ENCODE results near the gene THBS2. TPM values are rescaled to one million over a fixed set of nuclear protein-coding genes. Genes with fewer than 3 reads are reported as not detected.
A peak's percentile ranks its signal among the peaks of the same experiment; 100 is the strongest.

THBS2 gene
- total and polyA plus RNA-seq, 2 of the 4 experiments (the other 2 are of a cell fraction), result 97.3 to 113 TPM

GRCh38 chr6:169291148-169291547 lies 37.5 kb upstream of the THBS2 start:
- ChIA-PET POLR2A (ENCODE audit: unreplicated experiment) (no interaction called here), CTCF (no interaction called here)

More at GRCh38 chr6:169291148-169291547, 37.5 kb upstream of the THBS2 start:
- 95% methylated on average over 7 of the region's 9 CpGs; no CpG with 5 or more reads in 1 of the 2 experiments for WGBS, 2 experiments (ENCODE audit: extremely low coverage in 2 of 2, insufficient read length in 1 of 2)
- H3K27me3 ChIP-seq (ENCODE audit: control insufficient read depth, insufficient read depth, low read length), result no peaks in the 10 kb centered on the region
- no peak overlapping the region for H3K23ac ChIP-seq (ENCODE audit: low read depth, low read length)
- TF ChIP-seq MXI1 (IDR thresholded peaks at IDR 0.05; ENCODE audit: borderline replicate concordance, low read depth, low read length) (no peak), RFX5 (IDR thresholded peaks at IDR 0.05; ENCODE audit: low read depth, low read length) (no peak), CTCF (conservative IDR thresholded peaks at IDR 0.05; ENCODE audit: low read depth, low read length) (no peak), FOS (IDR thresholded peaks at IDR 0.05; ENCODE audit: low read depth, low read length) (no peak), CHD1 (IDR thresholded peaks at IDR 0.05; ENCODE audit: low read depth, low read length) (no peak), NFE2L2 (IDR thresholded peaks at IDR 0.05; ENCODE audit: low read depth, low read length) (no peak), POLR2A (IDR thresholded peaks at IDR 0.05; ENCODE audit: low read depth, low read length) (no peak), MAFK (IDR thresholded peaks at IDR 0.05; ENCODE audit: low read depth, low read length) (no peak), RCOR1 (IDR thresholded peaks at IDR 0.05; ENCODE audit: insufficient replicate concordance, low read length) (no peak), BHLHE40 (IDR thresholded peaks at IDR 0.05; ENCODE audit: low read depth, low read length) (no peak), SMC3 (IDR thresholded peaks at IDR 0.05; ENCODE audit: low read depth, low read length) (no peak), MAZ (IDR thresholded peaks at IDR 0.05; ENCODE audit: borderline replicate concordance, low read depth, low read length) (no peak), CEBPB (IDR thresholded peaks at IDR 0.05; ENCODE audit: low read depth, low read length) (no peak)
- H2BK5ac ChIP-seq (ENCODE audit: low read depth, low read length, poor library complexity, severe bottlenecking), result peak overlapping the region; percentile 82
- H3K4me2 ChIP-seq (ENCODE audit: low read depth, low read length), result no peak overlapping the region
- no peaks in the 10 kb centered on the region; the same call in none of the 2 replicates for H3K9me1 ChIP-seq (ENCODE audit: insufficient read depth, low read length)
- no peak overlapping the region for H3K4me3 ChIP-seq (ENCODE audit: insufficient read depth, low read depth, low read length)
- H2AFZ ChIP-seq (replicated peaks; ENCODE audit: low read length, poor library complexity), result peak overlapping the region; percentile 19
- peak overlapping the region; percentile 79 for H2AK5ac ChIP-seq (ENCODE audit: low read depth, low read length)
- peak overlapping the region; percentile 80; the same call in 1 of the 2 replicates for H2BK20ac ChIP-seq (ENCODE audit: low read depth, low read length)
- no peak overlapping the region for H2AK9ac ChIP-seq (replicated peaks; ENCODE audit: low read depth, low read length, poor library complexity)
- H3K9me3 ChIP-seq (ENCODE audit: control insufficient read depth, insufficient read depth, low read length), result no peaks in the 10 kb centered on the region
- H3K36me3 ChIP-seq (ENCODE audit: control insufficient read depth, insufficient read depth, low read length), result no peaks in the 10 kb centered on the region
- H4K91ac ChIP-seq (ENCODE audit: insufficient read depth, low read depth, low read length), result 0 out of 2 replicates have a peak overlapping the region, but pooled peaks have one; percentile 88
- ATAC-seq (ENCODE audit: low read depth) (no peak), DNase-seq (no peak)
- in situ Hi-C loops (cut with MboI; ENCODE audit: low sequenced_read_pairs) (no loop called here), intact Hi-C loops (cut with micrococcal nuclease) (loop anchor here (5.0 kb wide), 1 partner anchor 334 kb away; no protein-coding TSS in a partner anchor), dilution Hi-C loops (cut with HindIII; ENCODE audit: low sequenced_read_pairs, unreplicated experiment) (no loop called here)
- BruUV-seq (replicated peaks), result no TSS peak
- H3K27ac ChIP-seq (ENCODE audit: insufficient read depth, low read length), result no peak overlapping the region
- peak overlapping the region in 1 of 2 experiments; percentile 66; a peak in 1 of 4 replicates for H4K8ac ChIP-seq (ENCODE audit: low read depth in 2 of 2, low read length in 2 of 2)
- H3K9ac ChIP-seq (ENCODE audit: low read depth, low read length), result no peak overlapping the region
- H2BK15ac ChIP-seq (ENCODE audit: low read depth, low read length), result peak overlapping the region; percentile 10; the same call in 2 of the 3 replicates
- 0 out of 2 replicates have a peak overlapping the region, but pooled peaks have one; percentile 10 for H3K18ac ChIP-seq (ENCODE audit: low read depth, low read length)
- peaks cover 11% of the 10 kb centered on the region for H3K4me1 ChIP-seq (ENCODE audit: control insufficient read depth, insufficient read depth, low read length)
- no peaks in the 10 kb centered on the region for H3K79me1 ChIP-seq (ENCODE audit: low read depth in 1 of 2, low read length in 2 of 2)
- H3K14ac ChIP-seq (replicated peaks; ENCODE audit: low read depth, low read length), result no peak overlapping the region
- no peak overlapping the region for H4K5ac ChIP-seq (ENCODE audit: low read depth, low read length)
- H4K20me1 ChIP-seq (ENCODE audit: insufficient read depth, low read length), result no peaks in the 10 kb centered on the region
- peak overlapping the region; percentile 87 for H3K4ac ChIP-seq (ENCODE audit: low read depth, low read length)
- H2BK120ac ChIP-seq (ENCODE audit: low read depth, low read length), result peak overlapping the region; percentile 91; the same call in 1 of the 2 replicates
- no peak overlapping the region for H3K56ac ChIP-seq (ENCODE audit: extremely low read depth, insufficient read depth, low read length)
